Pancreas (tissue), 10 donors: Measurements from ENCODE around the gene LRCOL1. TPM values are rescaled to one million over a fixed set of nuclear protein-coding genes. Genes with fewer than 3 reads are reported as not detected.
A peak's percentile ranks its signal among the peaks of the same experiment; 100 is the strongest.

ENCODE experiments used
- ATAC-seq, 4 donors: fragments of 200-7000 bp; cut with Tn5 transposase; one replicate each; pipeline versions ENCODE4 v1.8.0 to v1.9.1; 2020; ENCODE audit warnings: mild to moderate bottlenecking in 4 of 4, moderate library complexity in 4 of 4
- DNase-seq, 6 donors: peaks; one replicate each; pipeline ENCODE4 v3.0.0-alpha.2; 2020
- FAIRE-seq: peaks from 2 replicates; lab custom pipeline; 2012; peaks lifted over from hg19 to GRCh38; lab: Jason Lieb, UNC
- H3K27ac ChIP-seq, 4 donors: fragments of 200-600 bp; sonication (generic); 1 replicate in 3 of 4; 2 replicates in 1 of 4; pipeline versions ENCODE4 v1.5.0 to v1.8.0; 2020
- H3K27me3 ChIP-seq, 4 donors: fragments of 200-600 bp; one replicate each; pipeline ENCODE4 v1.8.0; 2021
- H3K36me3 ChIP-seq, 3 donors: fragments of 200-600 bp; sonication (generic) in 1 of 3; one replicate each; pipeline versions ENCODE4 v1.5.0 to v1.8.0; 2020 to 2021
- H3K4me1 ChIP-seq, 3 donors: fragments of 200-600 bp; one replicate each; pipeline ENCODE4 v1.8.0; 2021
- H3K4me3 ChIP-seq, 4 donors: fragments of 200-600 bp; sonication (generic) in 2 of 4; one replicate each; pipeline versions ENCODE4 v1.5.0 to v1.8.0; 2020 to 2021
- H3K9me3 ChIP-seq, 4 donors: fragments of 200-600 bp; one replicate each; pipeline ENCODE4 v1.8.0; 2021
- WGBS, 2 donors: extraction: QIAGEN DNeasy Blood & Tissue Kit; methylation state at CpG; one replicate each; pipeline ENCODE4 v1.1.7; 2013; 5-methylcytosine and 5-hydroxymethylcytosine counted together
- intact Hi-C, 3 donors: fragments of 100-400 bp; cut with DNase I; formaldehyde crosslinking; loops; one replicate each; pipeline versions ENCODE4 v1.11.1 to v1.14.2; 2022
- polyA plus RNA-seq, 2 donors: library from polyadenylated mRNA; stranded (reverse); fragments of 200-250 nt; gene quantifications; one replicate each; pipeline ENCODE4 v1.2.3, GENCODE V29; 2013
- total RNA-seq, 6 donors: library from RNA; stranded (reverse); fragmentation: NEBNext Ultra II Directional in 4 of 6; extraction: Animal tissue kit (Norgen Biotek cat#: 25700) in 4 of 6; gene quantifications; one replicate each; pipeline versions ENCODE4 v1.2.1 to v1.2.4, GENCODE V29; 2021 to 2023
- TF ChIP-seq, protein P1 (sequence below), 4 donors: fragments of 200-600 bp; sonication (generic) in 3 of 4; IDR thresholded peaks; one replicate each; pipeline versions ENCODE4 v1.5.0 to v1.8.0; 2021; ENCODE audit warnings: antibody characterized with exemption in 4 of 4
- donor health status: healthy with polysubstance abuse.
- donor health status: DM: no; HTN: no; CAD: no; lungs with moderate emphysema.
- donor health status: DM: no; HTN: no; CAD: no.
- donor health status: control.
- donor health status: control.
- donor health status: Bipolar disorder and iron deficiency.
- donor health status: DM: yes; HTN: yes; CAD: no.
- donor health status: DM: no; HTN: no; CAD: no.
- donor health status: DM: no; HTN: no; CAD: no.
- donor health status: DM: yes; HTN: yes; CAD: no.

The LRCOL1 gene
- total and polyA plus RNA-seq, 8 donors = 0.21 TPM; not detected in 7

GRCh38 chr12:132641811-132642650, 31.6 kb upstream of the LRCOL1 start:
- Histone ChIP-seq H3K27me3 (no peaks in the 10 kb centered on the region), H3K9me3 (no peaks in the 10 kb centered on the region), H3K4me1 (no peaks in the 10 kb centered on the region), H3K36me3 (peaks cover 0 to 9% (median 0%) of the 10 kb centered on the region in 3 donors), H3K4me3 (no peak overlapping the region), H3K27ac (no peak overlapping the region)
- FAIRE-seq (no peak), ATAC-seq (no peak), DNase-seq (no peak)
- TF ChIP-seq, protein P1, sequence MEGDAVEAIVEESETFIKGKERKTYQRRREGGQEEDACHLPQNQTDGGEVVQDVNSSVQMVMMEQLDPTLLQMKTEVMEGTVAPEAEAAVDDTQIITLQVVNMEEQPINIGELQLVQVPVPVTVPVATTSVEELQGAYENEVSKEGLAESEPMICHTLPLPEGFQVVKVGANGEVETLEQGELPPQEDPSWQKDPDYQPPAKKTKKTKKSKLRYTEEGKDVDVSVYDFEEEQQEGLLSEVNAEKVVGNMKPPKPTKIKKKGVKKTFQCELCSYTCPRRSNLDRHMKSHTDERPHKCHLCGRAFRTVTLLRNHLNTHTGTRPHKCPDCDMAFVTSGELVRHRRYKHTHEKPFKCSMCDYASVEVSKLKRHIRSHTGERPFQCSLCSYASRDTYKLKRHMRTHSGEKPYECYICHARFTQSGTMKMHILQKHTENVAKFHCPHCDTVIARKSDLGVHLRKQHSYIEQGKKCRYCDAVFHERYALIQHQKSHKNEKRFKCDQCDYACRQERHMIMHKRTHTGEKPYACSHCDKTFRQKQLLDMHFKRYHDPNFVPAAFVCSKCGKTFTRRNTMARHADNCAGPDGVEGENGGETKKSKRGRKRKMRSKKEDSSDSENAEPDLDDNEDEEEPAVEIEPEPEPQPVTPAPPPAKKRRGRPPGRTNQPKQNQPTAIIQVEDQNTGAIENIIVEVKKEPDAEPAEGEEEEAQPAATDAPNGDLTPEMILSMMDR (IDR thresholded peaks at IDR 0.05) = no peak
- intact Hi-C loops = no loop called here
- 95 to 96% methylated on average over 28 of the region's 28 CpGs for WGBS, 2 donors

DNA sequence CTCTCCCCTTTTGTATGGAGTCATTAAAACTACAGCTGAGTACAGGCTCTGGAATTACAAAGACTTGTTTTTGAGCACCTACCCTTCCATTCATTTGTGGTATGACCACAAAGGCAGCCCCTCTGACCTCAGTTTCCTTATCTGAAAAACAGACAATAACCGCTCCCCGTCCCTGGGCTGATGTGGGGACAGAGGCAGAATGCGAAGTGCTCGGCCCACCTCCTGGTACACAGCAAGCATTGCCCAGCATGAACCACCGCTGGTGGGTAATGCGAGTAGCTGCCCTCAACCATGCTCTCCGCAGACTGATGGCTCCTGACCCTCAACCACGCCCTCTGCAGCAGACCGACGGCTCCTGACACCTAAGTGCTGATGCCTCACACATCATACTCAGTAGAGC, 30.6 kb upstream of the LRCOL1 start:
- H3K36me3 ChIP-seq = peaks cover 0 to 9% (median 0%) of the 10 kb centered on the region in 3 donors
- no peak for FAIRE-seq

DNA sequence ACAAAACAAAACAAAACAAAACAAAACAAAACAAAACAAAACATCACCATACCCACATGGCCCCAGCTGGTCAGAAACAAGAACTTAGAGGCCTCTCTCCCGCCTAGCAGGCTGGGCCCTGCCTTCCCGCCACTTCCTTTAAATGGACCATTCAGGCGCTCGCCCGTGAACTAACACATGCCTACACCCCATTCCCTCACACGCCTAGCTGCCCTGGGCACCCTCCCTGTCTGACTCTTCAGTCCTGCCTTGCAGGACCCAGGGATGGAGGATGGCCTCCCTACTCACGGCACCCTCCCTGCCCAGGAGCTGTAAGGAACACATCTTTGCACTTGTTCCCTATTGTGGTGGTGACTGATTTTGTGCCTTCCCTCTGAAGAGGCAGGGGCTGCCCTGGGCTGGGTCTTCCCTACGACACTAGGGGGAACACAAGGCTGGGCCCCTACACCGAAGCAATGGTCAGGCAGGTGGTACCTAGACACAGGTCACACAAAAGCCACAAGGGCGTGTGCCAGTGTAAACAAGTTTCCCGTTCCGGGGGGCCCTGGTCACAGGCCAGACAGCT, 29.7 kb upstream of the LRCOL1 start:
- H3K36me3 ChIP-seq = peaks cover 0 to 15% (median 0%) of the 10 kb centered on the region in 3 donors
- TF ChIP-seq, protein P1 (IDR thresholded peaks at IDR 0.05) = no peak
- no peak for DNase-seq
- H3K27ac ChIP-seq = no peak overlapping the region
- H3K4me1 ChIP-seq = no peaks in the 10 kb centered on the region
- no peak for FAIRE-seq
- H3K27me3 ChIP-seq = no peaks in the 10 kb centered on the region
- intact Hi-C loops = no loop called here
- H3K9me3 ChIP-seq = no peaks in the 10 kb centered on the region
- ATAC-seq = no peak
- 92 to 95% methylated on average over 12 of the region's 12 CpGs for WGBS, 2 donors
- no peak overlapping the region for H3K4me3 ChIP-seq

More for the DNA sequence above, 30.6 kb upstream of the LRCOL1 start:
- ATAC-seq (no peak), DNase-seq (no peak)
- Histone ChIP-seq H3K9me3 (no peaks in the 10 kb centered on the region), H3K4me3 (no peak overlapping the region), H3K27ac (no peak overlapping the region), H3K4me1 (no peaks in the 10 kb centered on the region), H3K27me3 (no peaks in the 10 kb centered on the region)
- intact Hi-C loops = no loop called here
- TF ChIP-seq, protein P1 (IDR thresholded peaks at IDR 0.05) = no peak
- 85 to 94% methylated on average over 10 of the region's 10 CpGs for WGBS, 2 donors

GRCh38 chr12:132638541-132639408, 28.4 kb upstream of the LRCOL1 start:
- intact Hi-C loops = no loop called here
- TF ChIP-seq, protein P1 (IDR thresholded peaks at IDR 0.05) = peak; percentile 36 to 77 (median 52)
- no peak overlapping the region for H3K4me3 ChIP-seq
- no peaks in the 10 kb centered on the region for H3K9me3 ChIP-seq
- DNase-seq = peak in 3 of 6 donors; percentile 32 to 58 (median 34)
- no peak overlapping the region for H3K27ac ChIP-seq
- ATAC-seq = peak in 3 of 4 donors; percentile 79 to 86 (median 81)
- peaks cover 0 to 15% (median 0%) of the 10 kb centered on the region in 3 donors for H3K36me3 ChIP-seq
- WGBS, 2 donors = 77 to 78% methylated on average over 25 of the region's 25 CpGs
- H3K4me1 ChIP-seq = no peaks in the 10 kb centered on the region
- no peaks in the 10 kb centered on the region for H3K27me3 ChIP-seq
- FAIRE-seq = no peak
